LNCAP (cell line): ENCODE measurements around the gene IL34.

Source experiments
- TF ChIP-seq, protein P1 (sequence below): fragments of 450-650 bp; IDR thresholded peaks from 2 replicates; pipeline ENCODE4 v1.5.1; 2017; ENCODE audit warnings: mild to moderate bottlenecking

The IL34 gene

DNA sequence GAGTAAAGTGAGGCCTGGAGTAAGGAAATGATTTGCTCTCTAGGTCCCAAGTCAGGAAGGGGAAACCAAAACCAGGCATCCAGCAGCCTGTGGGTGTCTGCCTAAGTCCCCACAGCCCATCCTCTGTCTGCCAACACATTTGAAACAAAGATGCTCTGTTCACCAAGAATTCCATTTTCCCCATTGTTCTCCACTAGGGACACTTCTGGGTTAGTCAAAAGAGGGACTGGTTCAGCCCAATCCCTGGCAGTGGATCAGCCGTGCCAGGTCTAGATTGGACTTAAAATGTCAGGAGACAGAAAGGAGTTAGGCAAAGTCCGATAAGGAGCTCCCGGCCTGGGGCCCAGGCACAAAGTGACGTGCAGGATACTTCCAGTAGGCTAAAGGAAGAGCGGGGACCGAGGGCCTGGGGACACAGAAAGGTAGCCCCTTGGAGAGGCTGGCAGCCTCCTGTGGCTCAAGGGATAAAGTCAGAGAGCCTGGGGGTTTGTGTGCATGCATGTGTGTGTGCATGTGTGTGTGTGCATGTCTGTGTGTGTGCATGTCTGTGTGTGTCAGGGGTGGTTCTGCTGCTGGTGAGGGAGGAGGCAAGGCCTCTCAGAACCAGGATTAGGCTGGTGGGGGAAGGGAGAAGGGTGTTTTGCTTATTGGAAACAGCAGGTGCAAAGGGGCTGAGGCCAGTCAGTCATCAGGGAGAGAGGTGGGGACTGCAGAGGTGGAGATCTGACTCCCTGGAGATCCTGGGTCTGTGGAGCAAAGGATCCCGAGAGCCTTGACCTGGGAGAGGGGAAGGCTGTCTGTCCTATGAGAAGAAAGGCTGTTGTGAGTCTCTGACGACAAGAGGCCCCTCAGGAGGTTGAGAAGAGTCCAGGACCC, 41.7 kb upstream of the IL34 start:
- TF ChIP-seq, protein P1, sequence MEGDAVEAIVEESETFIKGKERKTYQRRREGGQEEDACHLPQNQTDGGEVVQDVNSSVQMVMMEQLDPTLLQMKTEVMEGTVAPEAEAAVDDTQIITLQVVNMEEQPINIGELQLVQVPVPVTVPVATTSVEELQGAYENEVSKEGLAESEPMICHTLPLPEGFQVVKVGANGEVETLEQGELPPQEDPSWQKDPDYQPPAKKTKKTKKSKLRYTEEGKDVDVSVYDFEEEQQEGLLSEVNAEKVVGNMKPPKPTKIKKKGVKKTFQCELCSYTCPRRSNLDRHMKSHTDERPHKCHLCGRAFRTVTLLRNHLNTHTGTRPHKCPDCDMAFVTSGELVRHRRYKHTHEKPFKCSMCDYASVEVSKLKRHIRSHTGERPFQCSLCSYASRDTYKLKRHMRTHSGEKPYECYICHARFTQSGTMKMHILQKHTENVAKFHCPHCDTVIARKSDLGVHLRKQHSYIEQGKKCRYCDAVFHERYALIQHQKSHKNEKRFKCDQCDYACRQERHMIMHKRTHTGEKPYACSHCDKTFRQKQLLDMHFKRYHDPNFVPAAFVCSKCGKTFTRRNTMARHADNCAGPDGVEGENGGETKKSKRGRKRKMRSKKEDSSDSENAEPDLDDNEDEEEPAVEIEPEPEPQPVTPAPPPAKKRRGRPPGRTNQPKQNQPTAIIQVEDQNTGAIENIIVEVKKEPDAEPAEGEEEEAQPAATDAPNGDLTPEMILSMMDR: no peak

DNA sequence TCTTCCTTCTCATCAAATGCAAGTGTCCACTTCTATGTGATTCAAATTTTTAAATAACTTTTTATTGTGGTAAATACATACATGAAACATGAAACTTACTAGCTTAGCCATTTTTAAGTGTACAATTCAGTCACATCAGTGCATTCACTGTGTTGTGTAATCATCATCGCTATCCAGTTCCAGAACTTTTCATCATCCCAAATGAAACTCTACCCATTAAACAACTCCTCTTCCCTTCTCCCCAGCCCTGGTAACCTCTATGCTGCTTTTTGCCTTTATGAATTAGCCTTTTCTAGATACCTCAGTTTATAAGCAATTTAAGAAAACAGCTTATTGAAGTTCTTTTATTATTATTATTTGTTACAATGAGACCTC, 41.1 kb upstream of the IL34 start:
- TF ChIP-seq, protein P1: no peak

DNA sequence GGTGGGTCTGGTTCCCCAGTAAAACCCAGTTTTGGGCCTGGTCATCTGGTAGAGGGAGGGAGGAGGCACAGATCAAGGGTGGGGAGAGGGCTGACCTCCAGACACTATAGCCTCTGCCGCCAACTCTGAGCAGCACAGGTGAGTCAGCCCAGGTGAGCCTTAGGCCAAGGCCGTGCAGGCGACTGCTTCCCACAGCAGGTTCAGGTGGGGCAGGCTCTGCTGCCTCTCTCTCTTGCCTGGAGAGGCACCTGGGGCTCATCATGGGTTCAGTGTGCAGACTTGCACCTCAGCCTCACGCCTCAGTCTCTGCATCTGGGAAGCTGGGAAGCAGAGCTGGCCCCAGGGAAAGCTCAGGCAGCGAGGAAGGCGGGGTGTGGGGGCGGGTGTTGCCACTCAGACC, 37.8 kb upstream of the IL34 start:
- TF ChIP-seq, protein P1: no peak

DNA sequence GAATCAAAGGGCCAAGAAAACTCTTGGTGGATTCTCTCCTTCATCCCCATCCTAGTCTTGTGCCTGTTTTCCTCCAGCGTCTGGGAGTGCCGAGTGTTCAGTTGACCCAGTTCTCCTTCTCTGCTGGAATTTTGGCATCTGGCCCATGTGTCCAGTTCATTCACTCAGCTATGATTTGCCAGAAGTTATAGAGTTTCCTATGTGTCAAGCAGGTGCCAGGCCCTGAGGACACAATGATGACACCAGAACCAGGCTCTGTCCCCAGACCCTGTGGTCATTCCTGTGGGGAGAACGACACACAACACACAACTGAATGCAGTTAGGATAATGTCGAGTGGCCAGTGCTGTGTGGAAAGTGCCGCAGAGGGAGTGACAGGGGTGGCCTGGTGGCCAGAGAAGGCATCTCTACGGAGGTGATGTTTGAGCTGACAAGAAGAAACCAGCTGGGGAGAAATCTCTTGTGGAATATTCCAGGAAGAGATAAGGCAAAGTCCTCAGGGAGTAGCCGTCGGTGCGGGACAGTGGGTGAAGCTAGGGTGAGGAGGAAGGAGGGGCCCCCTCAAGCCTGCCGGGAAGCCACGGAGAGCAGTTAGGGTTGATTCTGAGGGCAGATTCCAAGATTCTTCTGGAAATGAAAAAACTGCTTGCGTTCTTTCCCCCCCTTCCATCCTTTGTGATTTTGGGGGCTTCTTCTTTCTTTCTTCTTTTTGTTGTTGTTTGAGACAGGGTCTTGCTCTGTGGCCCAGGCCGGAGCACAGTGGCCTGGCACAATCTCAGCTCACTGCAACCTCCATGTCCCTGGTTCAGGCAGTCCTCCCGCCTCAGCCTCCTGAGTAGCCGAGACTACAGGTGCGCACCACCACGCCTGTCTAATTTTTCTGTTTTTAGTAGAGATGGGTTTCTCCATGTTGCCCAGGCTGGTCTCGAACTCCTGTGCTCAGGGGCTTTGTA, 35.8 kb upstream of the IL34 start:
- TF ChIP-seq, protein P1: no peak

DNA sequence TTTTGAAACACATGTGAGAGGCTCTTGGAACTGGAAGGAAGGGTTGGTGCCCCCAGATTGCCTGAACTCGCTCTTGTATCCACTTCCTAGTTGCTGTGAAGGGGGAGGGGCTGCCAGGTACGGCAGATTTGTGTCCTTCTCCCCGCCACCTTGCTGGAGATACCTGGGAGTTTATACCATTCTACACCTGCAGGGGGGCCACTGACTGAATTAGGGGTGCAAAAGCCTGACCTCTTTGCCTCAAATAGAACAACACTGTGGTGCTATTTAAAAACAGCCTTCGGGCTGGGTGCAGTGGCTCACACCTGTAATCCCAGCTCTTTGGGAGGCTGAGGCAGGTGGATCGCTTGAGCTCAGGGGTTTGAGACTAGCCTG, 35.1 kb upstream of the IL34 start:
- TF ChIP-seq, protein P1: no peak

DNA sequence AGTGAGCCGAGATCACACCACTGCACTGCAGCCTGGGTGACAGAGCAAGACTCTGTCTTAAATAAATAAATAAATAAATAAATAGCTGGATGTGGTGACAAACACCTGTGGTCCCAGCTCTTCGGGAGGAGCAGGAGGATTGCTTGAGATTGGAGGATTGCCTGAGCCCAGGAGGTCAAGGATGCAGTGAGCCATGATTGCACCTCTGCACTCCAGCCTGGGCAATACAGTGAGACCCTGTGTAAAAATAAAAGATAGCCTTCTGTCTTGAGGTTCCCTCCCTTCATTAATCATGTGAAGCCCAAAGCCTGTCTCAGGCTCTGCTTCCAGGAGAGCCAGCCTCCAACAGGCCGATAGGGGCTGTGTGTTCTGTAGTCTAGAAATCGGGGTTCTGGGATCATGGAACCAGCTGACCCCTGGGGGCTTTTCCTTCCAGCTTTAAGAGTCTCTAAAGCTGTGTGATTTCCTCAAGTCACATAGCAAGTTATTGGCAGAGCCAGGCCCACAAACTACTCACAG, 34.5 kb upstream of the IL34 start:
- TF ChIP-seq, protein P1: no peak

GRCh38 chr16:70612931-70613330, 33.4 kb upstream of the IL34 start:
- TF ChIP-seq, protein P1: no peak
